Activated CD8-positive, alpha-beta T cell treated with anti-CD3 and anti-CD28 coated beads, Interleukin-2, amount 10 ng/mL, durations not matched to agents 7 days and 5 days (primary cell): Measurements from ENCODE around the gene C1orf141. TPM values are rescaled to one million over a fixed set of nuclear protein-coding genes. Genes with fewer than 3 reads are reported as not detected.
"Not testable (repeated sequence)": the region's sequence is repeated elsewhere in the genome, so short reads cannot be mapped to it uniquely, and the experiment has no call there.

ENCODE experiments used
- ATAC-seq: fragments of 150-1000 bp; cut with Tn5 transposase; one replicate; pipeline ENCODE4 v1.10.0; 2021; ENCODE audit warnings: moderate library complexity
- CTCF ChIA-PET: fragments of 350-600 bp; sonication (Branson Sonifier 250); formaldehyde crosslinking; loops from one replicate; lab custom pipeline; 2021; ENCODE audit warnings: antibody characterized with exemption; lab: Charles Lee
- POLR2A ChIA-PET: fragments of 350-600 bp; sonication (Branson Sonifier 250); formaldehyde crosslinking; loops from one replicate; lab custom pipeline; 2021; ENCODE audit warnings: antibody characterized with exemption; lab: Charles Lee
- DNase-seq: peaks from one replicate; pipeline ENCODE4 v3.0.0-alpha.2; 2020
- H3K27ac Mint-ChIP-seq: one replicate; pipeline ENCODE4 v1.8.0; 2021; ENCODE audit warnings: mild to moderate bottlenecking, mixed read lengths
- H3K27me3 Mint-ChIP-seq: one replicate; pipeline ENCODE4 v1.8.0; 2021; ENCODE audit warnings: low read depth, mixed read lengths
- H3K36me3 Mint-ChIP-seq: one replicate; pipeline ENCODE4 v1.8.0; 2021; ENCODE audit warnings: low read depth, mixed read lengths
- H3K4me1 Mint-ChIP-seq: one replicate; pipeline ENCODE4 v1.8.0; 2021; ENCODE audit warnings: low read depth, mixed read lengths
- H3K4me3 Mint-ChIP-seq: one replicate; pipeline ENCODE4 v1.8.0; 2021; ENCODE audit warnings: mild to moderate bottlenecking, mixed read lengths
- H3K9me3 Mint-ChIP-seq: one replicate; pipeline ENCODE4 v1.8.0; 2022; ENCODE audit warnings: mixed read lengths; ENCODE audit not compliant: insufficient read depth
- total RNA-seq, 2 experiments: library from RNA; stranded (reverse); gene quantifications; one replicate each; pipeline ENCODE4 v1.2.3, GENCODE V29; 2021

The C1orf141 gene
- total RNA-seq, 2 experiments from 2014 or later = not detected

DNA sequence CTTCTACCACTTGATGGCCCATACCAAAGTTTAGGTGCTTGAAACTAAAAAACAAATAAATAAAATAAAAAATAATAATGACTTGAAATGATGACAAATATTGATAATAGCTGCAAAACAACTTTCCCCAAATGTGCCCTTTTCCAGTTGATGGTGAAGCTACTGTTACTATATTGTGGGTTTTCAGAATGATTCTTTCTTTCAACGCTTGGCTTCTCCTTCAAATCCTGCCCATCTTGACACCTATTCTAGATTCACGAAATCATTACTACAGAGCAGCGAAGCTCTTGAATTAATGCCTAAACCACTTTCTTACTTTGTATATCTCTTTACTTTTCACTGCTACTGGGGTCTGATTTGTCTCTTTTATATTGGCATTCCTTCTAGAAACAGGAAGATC lies 9.2 kb upstream of the C1orf141 start:
- no peak overlapping the region for H3K4me3 Mint-ChIP-seq
- peaks cover 47% of the 10 kb centered on the region for H3K4me1 Mint-ChIP-seq
- CTCF ChIA-PET = interaction anchor here (0.6 to 15.6 kb wide), 31 partner anchors 15 to 391 kb away, joined by 3 to 313 read pairs (median 3); partner anchors contain the start of gene IL23R
- POLR2A ChIA-PET = no interaction called here
- no peak for DNase-seq
- H3K27me3 Mint-ChIP-seq = no peaks in the 10 kb centered on the region
- H3K36me3 Mint-ChIP-seq = no peaks in the 10 kb centered on the region
- H3K9me3 Mint-ChIP-seq = no peaks in the 10 kb centered on the region
- ATAC-seq = no peak
- H3K27ac Mint-ChIP-seq = no peak overlapping the region

DNA sequence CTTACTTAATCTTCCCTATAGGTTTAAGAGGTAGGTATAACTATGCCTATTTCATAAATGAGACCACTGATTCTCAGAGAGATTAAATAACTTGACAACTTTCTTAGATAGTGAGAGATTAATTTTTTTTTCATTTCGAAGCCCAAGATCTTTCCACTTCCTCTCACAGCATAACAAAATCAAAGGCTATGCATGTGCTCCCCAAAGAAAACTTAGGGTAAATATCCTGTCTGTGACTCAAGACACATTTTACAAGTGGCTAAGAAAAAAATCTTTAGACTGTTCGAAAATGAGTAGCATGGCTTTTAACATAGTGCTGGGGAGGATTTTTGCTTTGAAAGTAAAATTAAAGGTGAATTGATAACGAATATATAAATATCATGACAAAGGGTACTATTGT lies 8.2 kb upstream of the C1orf141 start:
- H3K4me3 Mint-ChIP-seq = peak overlapping the region; percentile 9
- DNase-seq (no peak), ATAC-seq (peak; percentile 77)
- no peaks in the 10 kb centered on the region for H3K36me3 Mint-ChIP-seq
- H3K9me3 Mint-ChIP-seq = no peaks in the 10 kb centered on the region
- ChIA-PET CTCF (interaction anchor here (0.6 to 15.6 kb wide), 5 partner anchors 69 to 265 kb away, joined by 3 to 313 read pairs (median 8); no protein-coding TSS in a partner anchor), POLR2A (no interaction called here)
- peaks cover 39% of the 10 kb centered on the region for H3K4me1 Mint-ChIP-seq
- no peaks in the 10 kb centered on the region for H3K27me3 Mint-ChIP-seq
- peak overlapping the region; percentile 71 for H3K27ac Mint-ChIP-seq

DNA sequence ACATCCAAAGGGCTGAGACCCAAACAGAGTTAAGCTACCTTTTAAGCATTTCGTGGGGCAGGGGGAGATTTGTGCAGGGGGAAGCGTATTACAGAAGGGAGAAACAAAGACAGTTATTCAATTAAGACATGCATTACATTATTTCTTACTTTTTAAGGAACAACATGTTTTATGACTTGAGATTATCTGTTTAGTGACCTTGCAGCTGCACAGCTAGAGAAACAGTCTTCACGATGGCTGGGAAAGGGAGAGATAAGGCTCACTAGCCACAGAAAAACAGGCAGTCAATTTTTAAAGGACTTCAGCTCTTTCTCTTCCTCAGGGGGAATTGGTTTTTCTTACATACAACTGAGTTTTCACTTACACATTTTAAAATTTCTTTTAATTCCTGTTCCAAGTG lies 7.1 kb upstream of the C1orf141 start:
- ATAC-seq, H3K4me3 Mint-ChIP-seq, H3K27ac Mint-ChIP-seq, DNase-seq, H3K36me3 Mint-ChIP-seq, POLR2A ChIA-PET, H3K9me3 Mint-ChIP-seq, H3K27me3 Mint-ChIP-seq: not testable (repeated sequence)
- H3K4me1 Mint-ChIP-seq = peaks cover 37% of the 10 kb centered on the region
- CTCF ChIA-PET = interaction anchor here (0.7 to 2.6 kb wide), 3 partner anchors 71 to 146 kb away, joined by 3 to 21 read pairs (median 4); no protein-coding TSS in a partner anchor

DNA sequence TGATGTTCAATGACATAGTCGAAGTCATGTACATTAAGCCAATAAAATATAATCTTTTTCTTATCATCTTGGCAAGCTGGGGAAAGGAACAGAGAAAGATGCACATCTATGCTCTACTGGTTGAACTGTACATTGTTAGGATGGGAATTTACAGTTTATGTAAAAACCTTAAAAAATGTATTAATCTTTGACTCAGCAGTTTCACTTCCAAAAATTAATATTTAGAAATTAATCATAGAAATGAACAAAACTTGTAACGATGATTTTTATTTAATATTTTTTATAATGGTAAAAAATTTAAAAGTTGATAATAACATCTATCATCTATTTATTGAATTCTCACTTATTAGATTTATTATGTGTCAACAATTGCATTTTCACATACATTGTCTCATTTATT lies 5.7 kb upstream of the C1orf141 start:
- CTCF ChIA-PET = interaction anchor here (2.6 kb wide), 1 partner anchor 72 kb away, joined by 21 read pairs; no protein-coding TSS in a partner anchor
- H3K9me3 Mint-ChIP-seq = no peaks in the 10 kb centered on the region
- no peaks in the 10 kb centered on the region for H3K36me3 Mint-ChIP-seq
- no peaks in the 10 kb centered on the region for H3K27me3 Mint-ChIP-seq
- peaks cover 27% of the 10 kb centered on the region for H3K4me1 Mint-ChIP-seq
- DNase-seq = no peak
- H3K4me3 Mint-ChIP-seq = no peak overlapping the region
- ATAC-seq = no peak
- POLR2A ChIA-PET = no interaction called here
- no peak overlapping the region for H3K27ac Mint-ChIP-seq

DNA sequence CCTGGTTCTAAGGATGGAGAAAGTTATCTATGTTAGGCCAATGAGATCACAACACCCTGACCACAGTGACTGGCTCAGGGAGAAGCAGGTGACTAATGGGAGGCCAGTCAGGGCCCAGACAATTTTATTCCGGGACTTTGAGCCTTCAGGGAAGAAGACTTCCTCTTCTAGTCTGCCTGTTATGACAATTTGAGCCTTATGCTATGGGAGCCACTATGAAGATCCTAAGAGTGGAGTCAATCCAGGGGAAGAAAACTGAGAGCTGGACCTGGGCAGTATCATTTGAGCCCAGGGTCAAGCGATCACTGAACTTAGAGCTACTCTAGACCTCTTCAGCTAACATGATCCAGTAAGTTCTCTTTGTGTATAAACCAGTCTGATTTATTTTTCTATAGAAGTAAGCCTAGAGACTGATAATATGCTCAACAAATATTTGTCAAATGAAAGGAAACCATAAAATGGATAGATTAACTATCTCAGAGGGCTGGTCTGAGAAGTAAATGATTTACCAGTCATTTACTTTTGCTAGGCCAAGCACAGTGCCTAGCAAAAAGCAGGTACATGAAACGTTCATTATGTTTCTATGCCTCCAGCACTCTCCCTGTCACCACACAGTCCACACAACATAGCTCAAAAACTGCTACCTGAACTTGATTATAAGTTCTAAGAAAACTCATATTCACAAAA lies 4.2 kb upstream of the C1orf141 start:
- POLR2A ChIA-PET = interaction anchor here (0.6 kb wide), 1 partner anchor 73 kb away, joined by 4 read pairs; no protein-coding TSS in a partner anchor
- DNase-seq (no peak), ATAC-seq (no peak)
- Mint-ChIP-seq H3K27me3 (no peaks in the 10 kb centered on the region), H3K36me3 (no peaks in the 10 kb centered on the region), H3K4me3 (no peak overlapping the region), H3K4me1 (peaks cover 30% of the 10 kb centered on the region), H3K27ac (no peak overlapping the region), H3K9me3 (no peaks in the 10 kb centered on the region)
- CTCF ChIA-PET = interaction anchor here (0.6 to 5.3 kb wide), 5 partner anchors 10 to 75 kb away, joined by 3 to 24 read pairs (median 3); no protein-coding TSS in a partner anchor

DNA sequence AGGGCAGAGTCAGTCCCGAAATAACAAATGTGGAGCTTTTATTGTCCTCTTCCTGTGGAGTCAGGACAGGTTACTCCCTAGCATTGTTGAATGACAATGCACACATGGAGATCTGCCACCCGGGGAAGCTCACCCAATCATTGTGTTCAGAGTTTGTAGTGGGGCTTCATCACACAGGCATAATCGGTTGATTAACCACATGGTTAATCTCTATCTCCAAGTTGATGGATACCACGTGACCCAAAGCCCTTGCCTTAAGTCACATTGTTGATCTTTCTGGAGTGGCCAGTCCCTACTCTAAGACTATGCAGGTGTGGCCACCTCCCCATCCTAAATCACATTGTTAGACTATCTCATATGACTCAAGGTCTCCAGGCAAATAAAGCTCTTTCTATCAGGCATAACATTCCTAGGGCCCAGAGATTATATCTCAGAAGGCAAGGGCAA lies 2.6 kb upstream of the C1orf141 start:
- POLR2A ChIA-PET = no interaction called here
- H3K27me3 Mint-ChIP-seq = no peaks in the 10 kb centered on the region

DNA sequence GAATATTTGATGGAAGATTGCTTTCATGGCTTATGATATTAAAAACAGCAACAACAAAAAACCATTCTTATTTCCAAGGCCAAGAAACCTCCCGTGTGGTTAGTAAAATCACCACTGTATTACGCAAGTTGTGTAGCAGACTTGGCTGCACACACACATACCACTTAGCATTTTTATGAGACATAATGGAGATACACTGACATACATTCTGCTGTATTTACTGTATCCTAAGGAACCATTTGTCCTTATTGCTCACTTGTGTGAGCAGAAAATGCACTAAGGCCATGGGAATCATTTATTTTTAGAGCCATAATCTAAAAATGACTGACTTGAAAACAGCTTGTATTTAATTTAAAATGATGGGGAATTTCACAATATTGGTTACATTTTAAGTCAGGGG lies 584 bp upstream of the C1orf141 start:
- Mint-ChIP-seq H3K4me3 (no peak overlapping the region), H3K4me1 (peaks cover 13% of the 10 kb centered on the region), H3K9me3 (no peaks in the 10 kb centered on the region), H3K36me3 (no peaks in the 10 kb centered on the region), H3K27me3 (no peaks in the 10 kb centered on the region), H3K27ac (no peak overlapping the region)
- ChIA-PET POLR2A (no interaction called here), CTCF (interaction anchor here (0.9 to 5.3 kb wide), 3 partner anchors 11 to 81 kb away, joined by 3 to 24 read pairs (median 3); no protein-coding TSS in a partner anchor)
- ATAC-seq (no peak), DNase-seq (no peak)

More for the DNA sequence above, 2.6 kb upstream of the C1orf141 start:
- CTCF ChIA-PET = interaction anchor here (0.8 to 5.3 kb wide), 6 partner anchors 8 to 141 kb away, joined by 3 to 24 read pairs (median 3); no protein-coding TSS in a partner anchor
- H3K4me3 Mint-ChIP-seq = no peak overlapping the region
- H3K36me3 Mint-ChIP-seq = no peaks in the 10 kb centered on the region
- H3K4me1 Mint-ChIP-seq = peaks cover 18% of the 10 kb centered on the region
- H3K9me3 Mint-ChIP-seq = no peaks in the 10 kb centered on the region
- DNase-seq (no peak), ATAC-seq (no peak)
- H3K27ac Mint-ChIP-seq = no peak overlapping the region

DNA sequence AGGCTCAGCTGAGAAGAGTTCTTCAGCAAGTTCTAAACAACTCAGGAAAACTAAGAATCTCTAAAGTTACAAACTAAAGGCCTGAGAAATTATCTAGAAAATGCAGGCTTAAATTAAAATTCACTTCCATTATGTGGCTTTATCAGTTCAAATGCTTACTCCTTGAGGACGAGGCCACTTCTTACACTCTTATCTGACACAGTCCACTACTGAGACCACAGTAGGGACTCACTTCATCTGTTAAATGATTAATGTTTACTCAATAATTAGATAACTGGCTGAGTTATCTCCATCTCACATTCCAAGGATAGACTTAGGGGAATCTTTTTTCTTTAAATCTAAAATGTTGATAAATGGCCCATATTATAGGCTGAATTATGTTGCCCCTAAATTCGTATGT lies 1.6 kb downstream of the C1orf141 start:
- CTCF ChIA-PET = no interaction called here
- Mint-ChIP-seq H3K27ac (no peak overlapping the region), H3K4me3 (no peak overlapping the region), H3K4me1 (peaks cover 13% of the 10 kb centered on the region), H3K9me3 (no peaks in the 10 kb centered on the region), H3K36me3 (no peaks in the 10 kb centered on the region), H3K27me3 (peaks cover 3% of the 10 kb centered on the region)
- POLR2A ChIA-PET = no interaction called here
- ATAC-seq (no peak), DNase-seq (no peak)

DNA sequence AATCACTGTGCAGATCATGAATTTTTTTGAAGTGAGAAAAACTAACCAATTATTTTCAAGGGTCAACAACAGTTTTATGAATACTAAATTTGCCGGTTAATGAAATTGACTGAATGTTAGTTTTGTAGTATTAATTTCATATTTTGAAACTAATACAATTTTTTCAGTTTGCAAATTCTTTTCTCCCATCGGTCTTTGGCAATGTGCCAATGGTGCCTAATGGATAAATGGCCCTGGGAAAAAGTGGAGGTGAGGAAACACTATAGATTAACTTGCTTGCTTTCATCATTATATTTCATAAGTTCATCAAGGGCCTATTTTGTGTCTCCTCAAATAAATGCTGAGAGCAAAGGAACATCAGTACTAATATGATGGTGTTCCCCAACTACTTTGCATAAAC lies 4.1 kb downstream of the C1orf141 start:
- no peak for DNase-seq
- Mint-ChIP-seq H3K27me3 (peaks cover 3% of the 10 kb centered on the region), H3K36me3 (no peaks in the 10 kb centered on the region), H3K4me1 (peaks cover 19% of the 10 kb centered on the region), H3K4me3 (no peak overlapping the region), H3K9me3 (no peaks in the 10 kb centered on the region), H3K27ac (no peak overlapping the region)
- ChIA-PET POLR2A (no interaction called here), CTCF (interaction anchor here (3.0 kb wide), 1 partner anchor 82 kb away, joined by 13 read pairs; no protein-coding TSS in a partner anchor)
- no peak for ATAC-seq

DNA sequence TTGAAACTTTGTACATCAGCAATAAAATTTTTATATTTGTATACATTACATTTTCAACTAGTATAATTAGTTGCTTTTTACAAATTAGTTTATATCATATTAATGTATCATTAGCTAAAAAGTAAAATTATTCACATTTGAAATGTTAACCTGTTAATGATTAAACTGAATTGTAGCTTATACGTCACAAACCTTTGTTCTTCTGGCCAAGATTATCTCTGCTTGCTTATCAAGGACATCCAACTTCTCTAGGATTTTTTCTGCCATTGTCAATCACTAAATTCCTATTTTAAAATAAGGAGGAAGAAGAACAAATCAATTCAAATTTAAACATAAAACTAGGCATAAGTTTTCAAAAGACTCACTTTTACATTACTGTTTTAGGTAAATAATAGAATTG lies 7.8 kb downstream of the C1orf141 start:
- no peaks in the 10 kb centered on the region for H3K36me3 Mint-ChIP-seq
- peaks cover 6% of the 10 kb centered on the region for H3K4me1 Mint-ChIP-seq
- ChIA-PET CTCF (interaction anchor here (1.2 to 3.7 kb wide), 8 partner anchors 8 to 87 kb away, joined by 3 to 9 read pairs (median 4); no protein-coding TSS in a partner anchor), POLR2A (no interaction called here)
- H3K4me3 Mint-ChIP-seq = no peak overlapping the region
- H3K27ac Mint-ChIP-seq = no peak overlapping the region
- H3K9me3 Mint-ChIP-seq = no peaks in the 10 kb centered on the region
- peaks cover 3% of the 10 kb centered on the region for H3K27me3 Mint-ChIP-seq
- ATAC-seq = no peak
- DNase-seq = no peak

DNA sequence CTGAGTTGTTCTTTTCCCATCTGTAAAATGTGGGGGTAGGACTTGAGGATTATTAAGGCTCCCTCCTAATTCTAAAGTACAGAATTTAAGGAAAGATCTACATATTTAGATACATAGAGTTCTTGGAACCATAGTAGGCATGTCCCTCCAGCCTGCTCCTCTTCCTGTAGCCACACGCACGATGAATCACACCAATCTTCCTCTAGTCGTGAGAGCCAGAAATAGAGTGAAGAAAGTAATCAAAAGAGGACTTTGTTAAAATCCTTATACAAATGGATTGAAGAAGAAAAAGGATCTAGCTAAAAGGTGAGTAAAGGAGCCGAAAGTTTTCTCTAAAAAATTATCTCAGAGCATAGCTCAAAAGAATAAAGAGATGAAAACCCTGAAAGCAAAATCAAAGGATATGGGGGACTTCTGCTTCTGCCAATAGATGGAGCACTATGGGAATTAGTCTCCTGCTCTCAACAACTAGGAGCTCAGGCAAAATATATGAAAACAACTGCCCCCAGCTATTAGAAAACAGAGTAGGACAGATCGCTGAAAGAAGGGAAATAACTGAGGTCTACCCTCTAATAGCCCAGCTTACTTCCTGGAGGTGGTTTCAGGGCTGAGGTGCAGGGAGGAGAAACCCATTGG lies 8.5 kb downstream of the C1orf141 start:
- H3K27me3 Mint-ChIP-seq = peaks cover 3% of the 10 kb centered on the region
- ChIA-PET CTCF (interaction anchor here (0.7 to 3.7 kb wide), 8 partner anchors 11 to 88 kb away, joined by 3 to 9 read pairs (median 3); no protein-coding TSS in a partner anchor), POLR2A (no interaction called here)
- ATAC-seq = no peak
- peaks cover 6% of the 10 kb centered on the region for H3K4me1 Mint-ChIP-seq
- no peak overlapping the region for H3K4me3 Mint-ChIP-seq
- no peaks in the 10 kb centered on the region for H3K36me3 Mint-ChIP-seq
- no peaks in the 10 kb centered on the region for H3K9me3 Mint-ChIP-seq
- no peak overlapping the region for H3K27ac Mint-ChIP-seq
- no peak for DNase-seq
